ENCODE measurements around the gene RPS4Y2.

- TF ChIP-seq CTCF (IDR thresholded peaks at IDR 0.05; ENCODE audit: low read depth, low read length, poor library complexity, severe bottlenecking) (no peak), EZH2phosphoT487 (IDR thresholded peaks at IDR 0.05; ENCODE audit: borderline replicate concordance, low read length) (no peak)
Measured at GRCh38 chrY:20755808-20756207, at the start of gene RPS4Y2.
